PC-3 (cell line): ENCODE measurements around the gene PARP3.

Experiments used
- CTCF ChIP-seq: fragments of 300-600 bp; sonication (generic); conservative IDR thresholded peaks from 2 replicates; pipeline ENCODE4 v1.5.1; 2017; ENCODE audit warnings: antibody characterized with exemption, low read depth, mild to moderate bottlenecking, low read length
- EZH2 ChIP-seq: fragments of 300-600 bp; sonication (generic); IDR thresholded peaks from one replicate; pipeline ENCODE4 v1.6.1; 2017; ENCODE audit warnings: antibody characterized with exemption, mild to moderate bottlenecking, low read length; ENCODE audit not compliant: unreplicated experiment
- EZH2phosphoT487 ChIP-seq: fragments of 300-600 bp; sonication (generic); IDR thresholded peaks from 2 replicates; pipeline ENCODE4 v1.6.1; 2018; ENCODE audit warnings: mild to moderate bottlenecking, antibody characterized with exemption, low read length, borderline replicate concordance

GRCh38 chr3:51932471-51933370 is 9.4 kb upstream of the PARP3 start:
- TF ChIP-seq CTCF = no peak
- no peak for TF ChIP-seq EZH2
- TF ChIP-seq EZH2phosphoT487 = no peak
